ENCODE data around the gene CMTM5.
A peak's percentile ranks its signal among the peaks of the same experiment; 100 is the strongest.

Gene CMTM5

GRCh38 chr14:23376482-23377197 is at the start of gene CMTM5:
Gene CMTM5 (plus strand): TSS chr14:23377046. CDS start chr14:23377252, 206 bp downstream.
- no peak for TF ChIP-seq CTCF (IDR thresholded peaks at IDR 0.05; ENCODE audit: low read depth, low read length, missing control alignments)
- H3K4me3 ChIP-seq (replicated peaks; ENCODE audit: low read depth, low read length): no peak within 1 kb of the TSS
- no peak for DNase-seq (ENCODE audit: extremely low read depth, low read depth)

GRCh38 chr14:23327947-23328744 is 48.7 kb upstream of the CMTM5 start:
- no peak overlapping the region for H3K4me3 ChIP-seq (replicated peaks; ENCODE audit: low read depth, low read length)
- peak; percentile 65 for DNase-seq (ENCODE audit: extremely low read depth, low read depth)
- TF ChIP-seq CTCF (IDR thresholded peaks at IDR 0.05; ENCODE audit: low read depth, low read length, missing control alignments): peak; percentile 81

GRCh38 chr14:23335623-23336022 is 41.2 kb upstream of the CMTM5 start:
- no peak for TF ChIP-seq CTCF (IDR thresholded peaks at IDR 0.05; ENCODE audit: low read depth, low read length, missing control alignments)
- no peak overlapping the region for H3K4me3 ChIP-seq (replicated peaks; ENCODE audit: low read depth, low read length)
- DNase-seq (ENCODE audit: extremely low read depth, low read depth): no peak

GRCh38 chr14:23339506-23340268 is 37.2 kb upstream of the CMTM5 start:
- TF ChIP-seq CTCF (IDR thresholded peaks at IDR 0.05; ENCODE audit: low read depth, low read length, missing control alignments): no peak

GRCh38 chr14:23344481-23344880 is 32.4 kb upstream of the CMTM5 start:
- DNase-seq (ENCODE audit: extremely low read depth, low read depth): no peak
- no peak overlapping the region for H3K4me3 ChIP-seq (replicated peaks; ENCODE audit: low read depth, low read length)
- peak; percentile 13 for TF ChIP-seq CTCF (IDR thresholded peaks at IDR 0.05; ENCODE audit: low read depth, low read length, missing control alignments)

More at GRCh38 chr14:23339506-23340268, 37.2 kb upstream of the CMTM5 start:
- H3K4me3 ChIP-seq (replicated peaks; ENCODE audit: low read depth, low read length): no peak overlapping the region
- no peak for DNase-seq (ENCODE audit: extremely low read depth, low read depth)

- no peak overlapping the region for H3K4me3 ChIP-seq (replicated peaks; ENCODE audit: low read depth, low read length)
- DNase-seq (ENCODE audit: extremely low read depth, low read depth): no peak
- TF ChIP-seq CTCF (IDR thresholded peaks at IDR 0.05; ENCODE audit: low read depth, low read length, missing control alignments): no peak
Measured at GRCh38 chr14:23345987-23346692, 30.7 kb upstream of the CMTM5 start.

All from HFF-Myc (cell line).